Natural killer cell (primary cell): ENCODE data around the gene CNNM3. TPM values are rescaled to one million over a fixed set of nuclear protein-coding genes. Genes with fewer than 3 reads are reported as not detected.

Experiments
- ATAC-seq, 3 donors: fragments of 150-1000 bp in 2 of 3; fragments of 200-7000 bp in 1 of 3; cut with Tn5 transposase; 1 replicate in 1 of 3; 2 replicates in 2 of 3; pipeline ENCODE4 v1.10.0; 2021; ENCODE audit warnings: mild to moderate bottlenecking in 2 of 3, moderate library complexity in 2 of 3
- DNase-seq, 2 donors: peaks; one replicate each; pipeline versions ENCODE4 v3.0.0 to v3.0.0-alpha.2; 2013 to 2021; ENCODE audit warnings: mixed read lengths in 1 of 2
- H3K27ac ChIP-seq: one replicate; pipeline ENCODE4 v1.5.1; 2013; ENCODE audit warnings: mild to moderate bottlenecking, low read length
- H3K27me3 ChIP-seq: one replicate; pipeline ENCODE4 v1.6.1; 2013; ENCODE audit warnings: low read length; ENCODE audit not compliant: control insufficient read depth, insufficient read depth
- H3K36me3 ChIP-seq: one replicate; pipeline ENCODE4 v1.6.1; 2013; ENCODE audit warnings: low read length; ENCODE audit not compliant: control insufficient read depth, insufficient read depth
- H3K4me1 ChIP-seq: one replicate; pipeline ENCODE4 v1.6.1; 2013; ENCODE audit warnings: low read length; ENCODE audit not compliant: control insufficient read depth, insufficient read depth
- H3K4me3 ChIP-seq: one replicate; pipeline ENCODE4 v1.5.1; 2013; ENCODE audit warnings: low read length
- H3K9me3 ChIP-seq: one replicate; pipeline ENCODE4 v1.6.1; 2013; ENCODE audit warnings: low read length; ENCODE audit not compliant: control insufficient read depth, insufficient read depth
- H3K27ac Mint-ChIP-seq, 2 donors: one replicate each; pipeline ENCODE4 v1.8.0; 2022; ENCODE audit warnings: mild to moderate bottlenecking in 2 of 2, mixed read lengths in 2 of 2, moderate library complexity in 1 of 2
- H3K27me3 Mint-ChIP-seq, 2 donors: one replicate each; pipeline ENCODE4 v1.8.0; 2022; ENCODE audit warnings: low read depth in 2 of 2, mixed read lengths in 2 of 2
- H3K36me3 Mint-ChIP-seq: one replicate; pipeline ENCODE4 v1.8.0; 2022; ENCODE audit warnings: mixed read lengths
- H3K4me1 Mint-ChIP-seq, 2 donors: one replicate each; pipeline ENCODE4 v1.8.0; 2022; ENCODE audit warnings: mixed read lengths in 2 of 2
- H3K4me3 Mint-ChIP-seq: one replicate; pipeline ENCODE4 v1.8.0; 2022; ENCODE audit warnings: mild to moderate bottlenecking, moderate library complexity, mixed read lengths
- H3K9me3 Mint-ChIP-seq, 2 donors: one replicate each; pipeline ENCODE4 v1.8.0; 2022; ENCODE audit warnings: mixed read lengths in 2 of 2
- CTCF ChIP-seq: fragments of 200-600 bp; IDR thresholded peaks from one replicate; pipeline ENCODE4 v1.8.0; 2022; ENCODE audit warnings: antibody characterized with exemption
- WGBS: methylation state at CpG from one replicate; pipeline ENCODE4 v1.1.7; 2013; ENCODE audit warnings: missing lambda C conversion rate; ENCODE audit not compliant: insufficient coverage; 5-methylcytosine and 5-hydroxymethylcytosine counted together
- intact Hi-C: fragments of 100-400 bp; cut with micrococcal nuclease; formaldehyde crosslinking; loops from one replicate; pipeline ENCODE4 v1.14.2; 2022
- total RNA-seq, 4 donors: library from RNA; stranded (reverse); fragments of 120-200 nt in 1 of 4; gene quantifications; one replicate each; pipeline versions ENCODE4 v1.2.3 to v1.2.4, GENCODE V29; 2013 to 2022

Gene CNNM3
- total RNA-seq, 3 donors from 2014 or later (not counting 1 experiment from before 2014, with no cell fraction given), result 33.8 to 55.2 (median 45.6) TPM

- DNase-seq, result no peak
- Mint-ChIP-seq H3K36me3 (no peaks in the 10 kb centered on the region), H3K9me3 (no peaks in the 10 kb centered on the region), H3K4me3 (no peak overlapping the region), H3K27ac (no peak overlapping the region), H3K4me1 (peaks cover 10 to 38% of the 10 kb centered on the region in 2 donors), H3K27me3 (no peaks in the 10 kb centered on the region)
- Histone ChIP-seq H3K4me3 (no peak overlapping the region), H3K27ac (no peak overlapping the region), H3K4me1 (peaks cover 30% of the 10 kb centered on the region), H3K27me3 (no peaks in the 10 kb centered on the region), H3K36me3 (no peaks in the 10 kb centered on the region), H3K9me3 (no peaks in the 10 kb centered on the region)
- intact Hi-C loops, result no loop called here
- TF ChIP-seq CTCF, result no peak
- ATAC-seq, result no peak
- 82% methylated on average over 7 of the region's 7 CpGs for WGBS
Measured at GRCh38 chr2:96769814-96770213, 46.3 kb upstream of the CNNM3 start.

GRCh38 chr2:96770442-96771202, 45.4 kb upstream of the CNNM3 start:
- H3K9me3 Mint-ChIP-seq, result no peaks in the 10 kb centered on the region
- H3K27me3 Mint-ChIP-seq, result no peaks in the 10 kb centered on the region
- H3K4me3 ChIP-seq, result no peak overlapping the region
- peaks cover 10 to 38% of the 10 kb centered on the region in 2 donors for H3K4me1 Mint-ChIP-seq
- H3K4me1 ChIP-seq, result peaks cover 32% of the 10 kb centered on the region
- H3K27ac Mint-ChIP-seq, result no peak overlapping the region
- no peak overlapping the region for H3K27ac ChIP-seq
- WGBS, result 94% methylated on average over 25 of the region's 25 CpGs
- DNase-seq, result no peak
- no peaks in the 10 kb centered on the region for H3K36me3 ChIP-seq
- ATAC-seq, result peak in 1 of 3 donors; percentile 18
- H3K36me3 Mint-ChIP-seq, result no peaks in the 10 kb centered on the region
- H3K27me3 ChIP-seq, result no peaks in the 10 kb centered on the region
- no peak overlapping the region for H3K4me3 Mint-ChIP-seq
- intact Hi-C loops, result no loop called here
- H3K9me3 ChIP-seq, result no peaks in the 10 kb centered on the region
- no peak for TF ChIP-seq CTCF

DNA sequence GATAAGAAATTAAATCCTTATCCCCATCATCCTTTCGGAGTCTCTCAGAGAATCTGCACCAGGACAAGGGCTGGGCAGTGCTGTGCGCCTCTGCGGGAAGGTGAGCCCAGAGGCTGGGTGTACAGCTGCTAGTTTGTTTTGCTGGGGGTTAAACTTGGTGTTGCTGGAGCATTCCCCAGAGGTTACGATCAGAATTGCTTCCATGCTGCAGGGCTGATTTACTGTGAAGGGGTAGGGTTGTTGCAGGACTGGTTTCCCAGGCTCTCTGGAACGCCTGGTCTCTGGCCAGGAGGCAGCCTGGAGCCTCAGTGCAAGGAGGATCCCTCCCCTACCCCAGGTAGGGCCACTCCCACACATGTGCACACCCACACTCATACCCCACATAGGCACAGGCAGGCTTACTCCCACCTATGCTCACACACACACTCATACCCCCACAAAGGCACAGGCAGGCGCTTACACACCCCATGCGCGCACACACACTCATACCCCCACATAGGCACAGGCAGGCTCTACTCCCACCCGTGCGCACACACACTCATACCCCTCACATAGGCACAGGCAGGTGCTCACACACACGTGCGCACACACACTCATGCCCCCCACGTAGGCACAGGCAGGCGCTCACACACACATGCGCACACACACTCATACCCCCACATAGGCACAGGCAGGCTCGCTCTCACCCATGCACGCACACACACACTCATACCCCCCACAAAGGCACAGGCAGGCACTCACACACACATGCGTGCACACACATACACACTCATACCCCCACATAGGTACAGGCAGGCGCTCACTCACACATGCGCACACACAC, 44.1 kb upstream of the CNNM3 start:
- WGBS, result 96% methylated on average over 20 of the region's 20 CpGs
- no peak for ATAC-seq
- Histone ChIP-seq H3K9me3 (no peaks in the 10 kb centered on the region), H3K27me3 (no peaks in the 10 kb centered on the region), H3K27ac (no peak overlapping the region), H3K36me3 (no peaks in the 10 kb centered on the region), H3K4me3 (no peak overlapping the region), H3K4me1 (peaks cover 31% of the 10 kb centered on the region)
- Mint-ChIP-seq H3K4me1 (peaks cover 4 to 31% of the 10 kb centered on the region in 2 donors), H3K27ac (peak overlapping the region in 1 of 2 donors; percentile 36), H3K27me3 (no peaks in the 10 kb centered on the region), H3K9me3 (no peaks in the 10 kb centered on the region), H3K4me3 (peak overlapping the region; percentile 1), H3K36me3 (no peaks in the 10 kb centered on the region)
- intact Hi-C loops, result no loop called here
- TF ChIP-seq CTCF, result no peak
- no peak for DNase-seq
